Measurements from ENCODE around the gene PTRH1. TPM values are rescaled to one million over a fixed set of nuclear protein-coding genes. Genes with fewer than 3 reads are reported as not detected.
A peak's percentile ranks its signal among the peaks of the same experiment; 100 is the strongest.

Gene PTRH1
- total and polyA plus RNA-seq, 10 of the 15 experiments (the other 5 are each of a cell fraction or from before 2014, with no cell fraction given), result 0.69 to 38.4 (median 10.2) TPM

GRCh38 chr9:127698985-127699670 lies 16.3 kb downstream of the PTRH1 start:
- Histone ChIP-seq H3K36me3 (ENCODE audit: control insufficient read depth in 2 of 2, insufficient read depth in 2 of 2, low read length in 1 of 2) (no peaks in the 10 kb centered on the region), H3K4me3 (peak overlapping the region; percentile 41; the same call in 1 of the 2 replicates), H3K9ac (ENCODE audit: control insufficient read depth, insufficient read depth, low read length) (no peak overlapping the region), H4K20me1 (ENCODE audit: control insufficient read depth, insufficient read depth) (no peaks in the 10 kb centered on the region), H3K79me2 (ENCODE audit: control insufficient read depth, insufficient read depth, low read length) (no peaks in the 10 kb centered on the region), H3K4me1 (ENCODE audit: control insufficient read depth, insufficient read depth, low read length) (peaks cover 4% of the 10 kb centered on the region; the same call in 1 of the 2 replicates), H2AFZ (ENCODE audit: control insufficient read depth, low read depth, low read length) (peak overlapping the region; percentile 93), H3K27me3 (replicated peaks in 1 of 2; ENCODE audit: control insufficient read depth in 2 of 2, insufficient read depth in 2 of 2, low read length in 1 of 2) (no peaks in the 10 kb centered on the region), H3K27ac (ENCODE audit: control insufficient read depth, insufficient read depth) (no peak overlapping the region), H3K9me3 (replicated peaks; ENCODE audit: control insufficient read depth, insufficient read depth, low read length) (no peaks in the 10 kb centered on the region), H3K4me2 (ENCODE audit: control insufficient read depth, insufficient read depth) (peak overlapping the region; percentile 81)
- CTCF ChIA-PET, result interaction anchor here (0.5 kb wide), 1 partner anchor 63 kb away, joined by 3 read pairs; no protein-coding TSS in a partner anchor
- DNase-seq (ENCODE audit: low read depth, low spot score) (peak; percentile 73), ATAC-seq (peak; percentile 100), FAIRE-seq (peak; percentile 92)
- intact Hi-C loops (cut with micrococcal nuclease; ENCODE audit: unreplicated experiment), result no loop called here
- POLR2A ChIA-PET, result interaction anchor here (0.6 to 0.7 kb wide), 2 partner anchors 19 to 83 kb away, joined by 4 to 6 read pairs; no protein-coding TSS in a partner anchor
- BruUV-seq (replicated peaks), result no TSS peak
- SMC1A ChIA-PET (ENCODE audit: uncharacterized antibody, unreplicated experiment), result no interaction called here
- WGBS (ENCODE audit: insufficient coverage, insufficient replicate concordance, low lambda C conversion rate, missing lambda C conversion rate), result 14% methylated on average over 39 of the region's 41 CpGs
- in situ Hi-C loops (cut with MboI), result no loop called here
- RAD21 ChIA-PET (ENCODE audit: unreplicated experiment), result no interaction called here
- TF ChIP-seq FOXK2 (IDR thresholded peaks at IDR 0.05) (no peak), CHD2 (IDR thresholded peaks at IDR 0.05; ENCODE audit: borderline replicate concordance, low read depth, low read length) (0 out of 2 replicates have a peak, but pooled peaks have one; percentile 36), STAT1 (conservative IDR thresholded peaks at IDR 0.05) (no peak), RELB (IDR thresholded peaks at IDR 0.05; ENCODE audit: low read depth) (no peak), ZNF687 (IDR thresholded peaks at IDR 0.05) (peak; percentile 85), GATAD2B (conservative IDR thresholded peaks at IDR 0.05; ENCODE audit: low read depth) (no peak), IRF3 (IDR thresholded peaks at IDR 0.05) (0 out of 2 replicates have a peak, but pooled peaks have one; percentile 36), POLR2A (IDR thresholded peaks at IDR 0.05; ENCODE audit: low read depth, low read length) (peak; percentile 77), BMI1 (IDR thresholded peaks at IDR 0.05; ENCODE audit: borderline replicate concordance) (no peak), KLF5 (IDR thresholded peaks at IDR 0.05; ENCODE audit: partially characterized antibody) (peak; percentile 53), MEF2B (IDR thresholded peaks at IDR 0.05; ENCODE audit: partially characterized antibody, poor library complexity, severe bottlenecking) (peak; percentile 37), NFYB (IDR thresholded peaks at IDR 0.05; ENCODE audit: insufficient read depth, low read depth, low read length) (peak; percentile 81), PML (IDR thresholded peaks at IDR 0.05; ENCODE audit: low read length) (no peak)
- TF ChIP-seq, protein P1, sequence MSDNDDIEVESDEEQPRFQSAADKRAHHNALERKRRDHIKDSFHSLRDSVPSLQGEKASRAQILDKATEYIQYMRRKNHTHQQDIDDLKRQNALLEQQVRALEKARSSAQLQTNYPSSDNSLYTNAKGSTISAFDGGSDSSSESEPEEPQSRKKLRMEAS (IDR thresholded peaks at IDR 0.05; ENCODE audit: low read depth, low read length), result peak; percentile 43; the same call in 1 of the 2 replicates

Data from GM12878 (cell line).